Activated CD4-positive, alpha-beta T cell treated with anti-CD3 and anti-CD28 coated beads for 4 hours (primary cell): ENCODE data around the gene CDK2.
"Not testable (repeated sequence)": the region's sequence is repeated elsewhere in the genome, so short reads cannot be mapped to it uniquely, and the experiment has no call there.

Experiments
- DNase-seq, 2 donors: peaks; one replicate each; pipeline ENCODE4 v3.0.0-alpha.2; 2020

The CDK2 gene

DNA sequence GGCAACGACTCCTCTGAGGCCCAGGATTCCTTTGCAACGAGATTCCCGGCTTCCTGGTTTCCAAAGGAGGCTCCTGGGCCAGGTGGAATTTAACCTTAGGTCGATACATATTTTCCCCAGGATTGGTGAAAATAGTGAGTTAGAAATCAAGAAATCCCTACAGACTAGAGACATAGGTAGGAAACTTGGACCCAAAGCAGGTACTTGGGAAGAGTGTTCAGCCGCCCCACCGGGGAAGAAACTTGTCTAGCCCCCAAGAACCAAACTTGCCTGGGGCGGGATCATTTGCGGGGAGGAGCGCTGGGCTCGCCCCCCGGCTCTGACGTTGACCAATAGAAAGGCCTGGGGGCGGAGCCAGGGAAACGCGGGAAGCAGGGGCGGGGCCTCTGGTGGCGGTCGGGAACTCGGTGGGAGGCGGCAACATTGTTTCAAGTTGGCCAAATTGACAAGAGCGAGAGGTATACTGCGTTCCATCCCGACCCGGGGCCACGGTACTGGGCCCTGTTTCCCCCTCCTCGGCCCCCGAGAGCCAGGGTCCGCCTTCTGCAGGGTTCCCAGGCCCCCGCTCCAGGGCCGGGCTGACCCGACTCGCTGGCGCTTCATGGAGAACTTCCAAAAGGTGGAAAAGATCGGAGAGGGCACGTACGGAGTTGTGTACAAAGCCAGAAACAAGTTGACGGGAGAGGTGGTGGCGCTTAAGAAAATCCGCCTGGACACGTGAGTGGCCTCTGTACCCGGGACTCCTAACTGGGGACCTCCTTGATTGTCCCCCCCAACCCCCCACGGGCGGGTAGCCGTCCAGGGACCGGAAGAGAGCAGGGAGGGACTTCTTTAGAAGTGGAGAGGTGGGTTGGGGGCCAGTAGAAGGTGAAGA, at the start of gene CDK2:
CDK2 (plus strand) TSS at position 423 of the 874 bp plus-strand sequence; CDS start at position 602, 179 bp downstream.
- DNase-seq: peak; percentile 88 to 90

DNA sequence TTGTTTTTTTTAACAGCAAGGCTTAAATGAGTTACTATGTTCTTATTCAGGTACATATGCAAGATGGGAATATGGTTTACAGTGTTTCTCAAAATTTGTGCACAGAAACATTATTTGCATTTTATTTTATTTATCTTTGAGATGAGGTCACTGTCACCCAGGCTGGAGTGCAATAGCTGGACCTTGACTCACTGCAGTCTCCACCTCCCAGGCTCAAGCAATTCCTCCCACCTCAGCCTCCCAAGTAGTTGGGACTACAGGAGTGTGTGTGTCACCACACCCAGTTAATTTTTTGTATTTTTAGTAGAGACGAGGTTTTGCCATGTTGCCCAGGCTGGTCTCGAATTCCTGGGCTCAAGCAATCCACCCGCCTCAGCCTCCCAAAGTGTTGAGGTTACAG, 47.6 kb upstream of the CDK2 start:
- not testable (repeated sequence) for DNase-seq

DNA sequence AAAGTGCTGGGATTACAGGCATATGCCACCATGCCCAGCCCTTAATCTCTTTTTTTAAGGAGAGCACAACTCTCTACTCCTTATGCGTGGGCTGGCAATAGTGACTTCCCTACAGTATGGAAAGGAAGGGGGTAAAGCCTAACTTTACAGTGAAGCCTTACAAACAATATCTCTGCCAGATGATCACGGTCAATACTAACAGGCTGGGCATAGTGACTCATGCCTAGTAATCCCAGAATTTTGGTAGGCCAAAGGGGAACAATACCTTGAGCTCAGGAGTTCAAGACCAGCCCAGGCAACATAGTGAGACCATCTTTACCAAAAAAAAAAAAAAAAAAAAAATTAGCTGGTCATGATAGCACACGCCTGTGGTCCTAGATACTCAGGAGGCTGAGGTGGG, 44.5 kb upstream of the CDK2 start:
- no peak for DNase-seq

DNA sequence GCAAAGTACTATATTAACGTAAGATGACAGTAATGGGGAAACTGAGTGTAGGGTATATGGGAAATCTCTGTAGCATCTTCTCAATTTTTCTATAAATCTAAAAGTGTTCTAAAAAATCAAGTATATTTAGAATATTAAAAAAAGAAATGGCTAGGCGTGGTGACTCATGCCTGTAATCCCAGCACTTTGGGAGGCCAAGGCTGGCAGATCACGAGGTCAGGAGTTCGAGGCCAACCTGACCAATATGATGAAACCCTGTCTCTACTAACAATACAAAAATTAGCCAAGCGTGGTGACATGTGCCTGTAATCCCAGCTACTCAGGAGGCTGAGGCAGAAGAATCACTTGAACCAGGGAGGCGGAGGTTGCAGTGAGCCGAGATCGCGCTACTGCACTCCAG, 43.0 kb upstream of the CDK2 start:
- not testable (repeated sequence) for DNase-seq

DNA sequence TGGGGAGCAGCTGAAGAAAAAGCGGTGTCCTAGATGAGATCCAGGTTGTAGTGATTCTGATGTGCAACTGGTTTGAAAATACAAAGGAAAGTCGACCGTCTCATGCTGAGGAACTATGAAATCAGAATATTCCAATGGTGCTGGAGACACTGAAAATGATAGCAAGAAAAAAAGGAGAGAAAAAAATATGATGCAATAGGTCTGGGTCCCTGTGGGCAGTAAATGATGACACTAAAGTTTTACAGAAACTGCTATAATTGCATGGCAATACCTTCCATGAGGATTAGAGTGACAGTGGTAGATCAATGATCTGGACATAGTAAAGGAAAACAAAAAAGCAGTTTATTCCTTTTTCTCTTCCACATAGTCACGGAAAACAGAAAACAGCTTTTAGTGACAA, 41.3 kb upstream of the CDK2 start:
- DNase-seq: no peak

DNA sequence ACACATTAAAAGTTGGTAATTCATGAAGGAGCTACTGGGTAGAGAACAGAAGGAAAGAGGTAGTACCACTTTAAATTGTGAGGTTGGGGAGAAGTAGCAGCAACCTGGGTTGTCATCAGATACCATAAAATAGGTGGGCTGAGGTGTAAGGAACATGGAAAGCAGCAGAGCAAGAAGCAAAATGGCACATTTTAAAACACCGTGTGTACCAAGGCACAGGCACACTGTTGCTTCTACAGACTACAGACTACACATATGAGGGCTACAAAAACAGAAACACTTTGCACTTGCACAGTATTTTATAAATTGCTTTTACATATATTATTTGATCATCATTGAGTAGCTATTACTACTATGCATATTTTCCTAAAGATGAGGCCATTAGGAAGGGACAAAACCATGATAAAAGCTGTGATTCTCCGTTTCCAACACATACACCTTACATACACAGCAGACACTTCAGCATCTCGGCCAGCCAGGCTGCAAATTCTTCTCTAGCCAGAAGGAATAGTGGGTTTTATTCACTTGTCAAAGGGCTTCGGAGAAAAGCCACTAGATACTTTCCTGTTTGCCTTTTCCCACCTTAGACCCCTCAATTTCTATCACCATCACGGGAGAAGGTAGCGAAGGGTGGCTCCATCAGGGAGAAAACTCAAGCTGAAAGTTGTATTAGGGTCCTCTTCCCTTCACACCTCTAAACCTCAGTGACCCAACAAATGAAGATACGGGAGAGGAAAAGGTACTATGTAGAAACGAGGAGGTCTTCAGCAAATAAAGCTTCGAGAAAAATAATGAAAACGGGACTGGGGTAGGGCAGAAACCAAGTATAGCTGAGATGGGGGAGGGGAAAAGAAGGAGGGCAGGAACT, 40.5 kb upstream of the CDK2 start:
- DNase-seq: no peak

DNA sequence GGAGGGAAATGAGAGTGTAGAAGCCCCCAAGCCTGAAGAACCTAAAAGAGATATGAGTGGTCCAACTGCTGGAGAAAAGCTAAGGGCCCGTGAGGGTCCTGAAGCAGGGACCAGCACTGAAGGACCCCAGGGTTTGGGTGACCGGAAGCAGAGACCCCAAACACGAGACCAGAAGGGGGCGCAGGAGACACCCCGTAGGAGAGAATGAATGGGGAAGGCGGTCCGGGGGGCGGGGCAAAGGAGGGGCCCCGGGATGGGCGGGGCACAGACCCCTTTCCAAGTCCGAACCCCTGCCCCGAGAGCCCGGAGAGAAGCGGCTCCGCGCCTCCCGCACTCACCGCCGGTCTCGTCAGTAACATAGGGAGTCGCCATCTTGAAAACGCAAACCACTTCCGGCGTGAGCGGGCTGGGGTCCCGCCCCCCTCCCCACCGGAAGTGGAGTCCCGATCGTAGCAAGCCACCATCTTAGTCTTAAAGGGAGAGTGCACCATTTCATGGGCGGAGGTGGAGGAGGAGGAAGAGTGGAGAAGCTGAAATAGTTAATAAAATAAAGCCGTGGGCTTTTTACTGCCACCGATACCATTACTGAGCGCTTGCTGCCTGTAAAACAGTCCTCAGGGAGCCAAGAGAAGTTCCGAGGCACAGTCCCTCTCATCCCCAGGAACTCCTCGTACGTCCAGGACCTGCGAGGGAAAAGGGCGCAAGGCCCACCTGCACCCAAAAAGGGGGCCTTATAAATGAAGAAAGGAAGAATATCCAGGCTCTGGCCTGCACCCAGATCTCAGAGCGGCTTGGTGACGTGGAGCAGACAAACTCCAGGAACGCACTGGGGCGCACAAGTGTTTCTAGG, 39.7 kb upstream of the CDK2 start:
- peak; percentile 83 to 86 for DNase-seq

DNA sequence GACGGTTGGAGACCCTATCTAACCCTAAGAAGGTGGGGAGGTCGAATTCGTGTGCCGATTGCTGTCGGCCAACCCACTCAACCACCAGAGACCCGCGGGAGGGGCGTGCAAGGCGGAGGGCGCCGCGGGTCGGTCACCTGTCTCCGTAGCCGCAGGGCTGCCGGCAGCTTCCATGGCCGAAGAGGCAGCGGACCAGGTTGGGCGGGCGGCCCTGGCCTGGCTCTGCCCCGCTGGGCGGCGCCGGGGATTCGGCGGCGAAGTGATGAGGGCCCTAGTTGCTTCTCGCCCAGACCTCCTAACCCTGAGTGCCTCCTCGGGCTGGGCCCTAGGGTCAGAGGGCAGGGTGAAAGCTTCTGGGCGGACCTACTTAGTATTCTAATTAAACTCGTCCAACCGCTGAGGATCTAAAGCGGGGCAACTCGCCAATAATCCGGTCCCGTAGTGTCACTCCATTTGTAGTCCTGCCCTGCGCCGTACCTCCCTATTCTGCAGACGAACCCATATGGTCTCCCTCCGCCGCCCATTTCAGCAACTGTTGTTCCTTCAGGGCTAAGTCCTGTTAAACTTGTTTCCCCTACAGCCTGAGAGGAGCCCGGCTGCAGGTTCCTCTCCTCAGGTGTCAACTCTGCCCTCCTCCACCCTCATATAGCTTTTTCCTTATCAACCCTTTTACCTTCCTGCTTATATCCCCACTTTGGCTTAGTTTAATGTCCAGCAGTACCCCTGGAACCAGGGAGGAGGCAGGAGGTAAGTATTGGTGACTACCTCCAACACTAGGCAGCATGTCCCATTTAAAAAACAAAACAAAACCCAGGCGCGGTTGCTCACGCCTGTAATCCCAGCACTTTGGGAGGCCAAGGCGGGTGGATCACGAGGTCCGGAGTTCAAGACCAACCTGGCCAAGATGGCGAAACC, 38.8 kb upstream of the CDK2 start, which contains the start of gene PYM1:
PYM1 (minus strand) TSS at position 307 of the 915 bp plus-strand sequence; CDS start at position 174, 133 bp downstream.
- peak in 1 of 2 donors; percentile 46 for DNase-seq

DNA sequence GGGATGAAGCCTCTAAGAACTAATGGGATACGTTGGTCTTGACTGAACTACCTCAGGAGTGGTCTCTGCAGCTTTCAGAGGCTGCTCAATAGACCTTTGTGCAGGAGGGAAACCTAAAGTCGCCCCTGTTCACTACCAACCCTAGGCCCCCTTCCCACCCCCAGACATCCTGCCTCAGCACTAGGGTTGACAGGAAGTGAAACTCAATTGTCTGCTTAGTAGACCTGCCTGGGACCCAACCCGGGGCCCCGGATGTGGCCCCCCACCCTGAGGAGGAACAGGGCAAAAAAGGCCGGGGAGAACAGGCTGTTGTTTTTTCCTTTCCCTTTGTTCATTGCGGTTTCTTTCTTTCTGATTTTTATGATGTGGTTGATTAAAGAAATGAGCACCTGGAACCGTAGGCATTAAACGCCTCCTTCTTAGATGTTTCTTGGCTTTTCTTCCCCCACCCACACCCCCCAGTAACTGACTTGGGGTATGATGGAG, 37.3 kb upstream of the CDK2 start:
- DNase-seq: peak; percentile 81 to 85

DNA sequence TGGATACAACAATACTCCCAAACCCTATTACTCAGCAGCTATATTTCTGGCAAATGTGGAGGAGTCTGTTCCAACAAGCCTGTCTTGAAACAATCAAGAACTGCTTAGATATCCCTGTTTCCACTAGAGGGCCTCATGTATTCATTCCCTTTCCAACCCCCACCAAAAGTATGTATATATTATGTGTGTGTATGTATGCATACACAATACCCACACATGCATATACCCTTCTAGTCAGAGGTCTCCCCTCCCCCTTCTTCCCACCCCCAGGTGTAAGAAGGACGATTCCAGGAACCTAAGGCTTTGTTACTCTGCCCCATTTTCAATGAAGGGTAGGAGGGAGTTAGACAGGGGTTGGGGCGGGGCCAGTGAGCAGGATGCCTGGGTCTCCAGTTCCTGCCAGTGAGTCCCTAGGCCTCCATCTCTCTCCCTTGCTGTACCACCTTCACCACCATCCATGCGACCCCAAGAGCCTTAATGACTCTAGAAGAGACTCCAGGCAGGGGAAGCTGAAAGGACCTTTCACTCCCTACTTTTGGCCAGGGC, 35.8 kb upstream of the CDK2 start, which contains the start of gene DGKA:
DGKA (plus strand) TSS at position 392 of the 546 bp plus-strand sequence. CDS start 5,342 bp downstream, outside the sequence.
- DNase-seq: peak; percentile 75

DNA sequence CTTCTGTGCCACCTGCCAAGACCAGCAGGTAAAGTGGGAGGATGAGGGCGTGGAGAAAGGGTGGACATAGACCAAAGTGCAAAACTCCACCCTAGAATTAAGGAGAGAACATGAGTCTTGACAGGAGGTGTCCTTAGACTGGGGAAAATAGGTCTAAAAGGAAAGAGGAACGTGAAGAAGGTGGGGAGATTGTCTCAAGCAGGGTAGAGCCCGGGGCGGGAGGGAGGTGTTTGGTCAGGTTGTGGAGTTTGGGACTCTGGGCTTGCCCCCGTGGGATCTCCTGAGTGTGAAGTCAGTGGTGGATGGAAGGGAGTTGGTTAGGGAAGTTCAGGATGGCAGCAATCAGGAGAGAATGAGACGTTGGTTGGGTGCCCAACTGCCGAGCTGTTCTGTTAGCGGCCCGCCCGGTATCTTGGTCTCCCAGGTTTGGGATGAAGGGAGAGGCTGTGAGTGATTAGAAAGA, 35.3 kb upstream of the CDK2 start:
- DNase-seq: no peak

DNA sequence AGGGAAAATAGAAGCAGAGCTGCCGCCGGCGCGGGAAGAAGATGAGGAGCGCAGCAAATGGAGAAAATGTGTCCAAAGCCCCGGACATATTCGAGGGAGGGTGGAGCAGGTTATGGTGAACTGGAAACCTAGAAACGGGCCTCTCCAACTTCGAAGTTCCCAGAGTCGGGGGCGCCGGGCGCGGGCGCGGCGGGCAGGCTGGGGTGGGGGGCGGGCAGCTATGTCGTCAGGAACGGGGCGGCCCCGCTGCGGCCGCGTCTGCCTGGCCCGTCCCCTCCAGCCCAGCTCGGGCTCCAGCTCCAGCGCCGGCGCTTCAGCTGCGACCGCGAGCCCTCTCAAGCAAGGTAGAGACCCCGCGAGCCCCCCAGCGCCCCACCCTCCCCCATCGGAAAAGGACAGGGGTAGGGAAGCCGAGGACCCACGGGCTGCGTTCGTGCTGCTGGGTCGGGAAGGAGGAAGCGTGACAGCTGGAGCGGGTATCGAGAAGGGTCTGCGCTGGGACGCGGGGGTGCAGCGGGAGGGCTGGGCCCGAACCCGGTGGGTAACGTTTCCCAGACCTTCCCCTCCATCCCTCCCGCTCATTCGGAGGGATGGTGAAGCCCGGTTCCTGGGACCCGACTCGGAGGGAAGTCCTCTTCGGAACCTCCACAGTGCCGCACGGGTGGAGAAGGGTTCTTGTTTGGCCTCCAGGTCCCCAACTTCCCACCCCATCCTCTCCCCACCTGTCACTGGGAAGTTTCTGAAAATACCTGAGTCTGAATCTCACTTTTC, 34.7 kb upstream of the CDK2 start:
- no peak for DNase-seq

DNA sequence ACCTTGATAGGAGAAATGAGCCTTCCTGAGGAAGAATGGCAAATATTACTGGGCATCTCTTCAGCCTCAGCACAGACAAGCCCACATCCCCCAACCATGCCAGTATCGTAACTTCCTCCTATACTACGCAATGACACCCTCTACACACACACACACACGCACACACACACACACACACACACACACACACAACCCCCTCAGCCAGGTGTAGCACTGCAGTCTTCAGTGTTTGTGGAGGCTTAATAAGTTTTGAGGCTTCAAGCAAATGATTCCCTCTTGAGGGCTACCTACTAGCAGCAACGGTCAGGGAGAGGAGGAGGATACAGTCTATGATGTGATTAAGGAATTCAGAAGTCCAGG, 34.1 kb upstream of the CDK2 start:
- peak; percentile 44 to 54 for DNase-seq

DNA sequence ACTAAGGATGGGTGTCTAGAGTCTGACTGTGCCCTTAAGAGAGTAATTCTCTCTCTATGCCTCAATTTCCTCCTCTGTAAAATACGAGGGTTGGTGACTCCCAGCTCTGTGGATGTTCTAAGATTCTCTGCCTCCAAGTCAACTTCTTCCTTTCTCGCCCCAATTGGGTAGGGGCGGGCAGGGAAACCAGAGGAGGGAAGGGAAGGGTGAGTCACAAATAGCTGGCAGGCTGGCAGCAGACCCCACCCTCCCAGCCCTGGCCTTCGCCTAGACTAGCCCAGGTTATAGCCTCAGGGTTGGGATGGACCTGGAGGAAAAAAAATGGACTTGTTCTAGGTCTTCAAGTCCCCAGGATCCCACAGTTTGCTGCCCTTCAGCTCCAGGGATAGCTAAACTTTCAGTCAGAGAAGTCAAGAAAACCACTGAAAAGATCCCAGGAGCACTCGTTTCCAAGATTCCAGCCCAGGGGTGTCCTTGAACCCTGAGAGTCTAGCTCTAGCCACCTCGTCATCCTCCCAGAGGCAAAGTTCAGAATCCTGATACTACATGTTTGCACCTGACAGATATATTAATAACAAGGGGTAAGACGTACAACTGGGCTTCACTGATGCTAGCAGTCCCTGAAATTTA, 33.3 kb upstream of the CDK2 start:
- no peak for DNase-seq

DNA sequence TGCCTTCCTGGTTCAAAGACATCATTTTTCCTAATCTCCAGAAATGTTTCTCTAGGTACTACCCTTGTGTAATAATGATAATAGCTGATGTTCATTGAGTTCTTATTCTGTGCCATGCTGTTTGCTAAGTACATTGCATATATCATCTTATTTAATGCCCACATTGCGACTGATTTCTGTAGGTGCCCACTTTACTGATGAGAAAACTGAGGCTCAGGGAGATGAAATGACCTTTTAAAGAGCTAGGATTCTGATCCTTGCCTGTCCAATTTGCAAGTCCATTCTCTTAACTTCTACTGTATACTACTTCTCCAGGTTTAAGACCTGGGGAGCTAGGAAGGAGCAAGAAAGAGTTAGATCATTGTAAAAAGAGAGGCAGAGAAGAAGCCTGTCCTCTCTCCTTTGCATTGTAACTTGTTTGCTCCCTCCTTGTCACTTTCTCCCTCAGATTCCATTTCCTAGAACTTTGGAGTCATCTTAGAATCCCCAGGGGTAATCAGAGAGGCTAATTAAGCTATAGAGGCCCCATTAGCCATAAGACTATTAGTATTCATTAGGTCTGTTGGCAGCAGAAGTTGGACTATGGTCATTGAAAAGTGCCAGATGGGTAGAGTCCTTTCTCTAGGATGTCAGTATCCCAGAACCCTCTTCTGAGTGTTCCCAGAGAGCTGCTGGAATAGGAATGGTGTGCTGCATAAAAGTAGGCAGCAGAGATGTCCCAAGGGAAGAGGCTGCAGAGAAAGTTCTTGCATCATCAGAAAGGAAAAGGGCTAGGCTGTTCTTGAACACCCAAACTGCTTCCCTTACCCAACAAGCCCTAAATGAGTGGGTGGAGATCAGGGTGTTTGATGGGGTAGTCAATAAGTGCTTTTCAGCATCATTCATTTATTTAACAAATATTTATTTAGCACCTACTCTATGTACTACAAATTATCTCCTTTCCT, 32.6 kb upstream of the CDK2 start:
- no peak for DNase-seq

DNA sequence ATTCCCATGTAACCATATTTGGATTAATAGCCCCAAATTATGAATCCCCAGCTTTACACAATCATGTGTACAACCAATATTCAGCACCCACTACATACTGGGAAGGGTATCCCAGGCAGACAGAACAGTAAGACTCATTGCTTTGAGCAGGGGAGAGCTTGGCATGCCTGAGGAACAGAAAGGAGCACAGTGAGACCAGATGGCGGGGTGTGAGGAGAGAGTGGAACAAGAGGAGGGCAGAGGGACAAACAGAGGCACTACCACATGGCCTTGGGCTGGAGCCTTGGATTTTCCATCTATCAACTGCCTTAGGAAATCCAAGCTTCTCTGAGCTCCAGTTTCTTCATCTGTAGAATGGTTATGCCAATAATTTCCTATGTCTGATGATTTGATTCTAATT, 31.9 kb upstream of the CDK2 start:
- no peak for DNase-seq

DNA sequence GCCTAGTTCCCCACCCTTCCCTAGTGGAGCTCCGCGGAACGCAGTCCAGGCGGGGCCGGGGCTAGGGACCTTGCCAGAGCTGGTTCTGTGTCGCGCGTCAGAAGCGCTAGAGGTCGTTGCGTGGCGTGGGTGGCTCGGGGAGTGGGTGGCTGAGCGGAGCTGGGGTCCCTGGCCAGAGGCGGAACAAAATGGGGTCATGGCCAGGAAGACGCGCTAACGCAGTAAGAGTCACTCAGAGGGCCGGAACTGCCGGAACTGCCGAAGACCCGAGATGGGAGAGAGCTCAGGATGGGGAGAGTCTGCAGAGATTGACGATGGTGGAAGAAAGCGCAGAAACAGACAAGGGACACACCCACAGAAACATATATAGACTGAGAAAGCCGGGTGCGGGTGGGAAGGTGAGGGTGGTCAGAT, 30.9 kb upstream of the CDK2 start:
- DNase-seq: peak; percentile 48 to 49

DNA sequence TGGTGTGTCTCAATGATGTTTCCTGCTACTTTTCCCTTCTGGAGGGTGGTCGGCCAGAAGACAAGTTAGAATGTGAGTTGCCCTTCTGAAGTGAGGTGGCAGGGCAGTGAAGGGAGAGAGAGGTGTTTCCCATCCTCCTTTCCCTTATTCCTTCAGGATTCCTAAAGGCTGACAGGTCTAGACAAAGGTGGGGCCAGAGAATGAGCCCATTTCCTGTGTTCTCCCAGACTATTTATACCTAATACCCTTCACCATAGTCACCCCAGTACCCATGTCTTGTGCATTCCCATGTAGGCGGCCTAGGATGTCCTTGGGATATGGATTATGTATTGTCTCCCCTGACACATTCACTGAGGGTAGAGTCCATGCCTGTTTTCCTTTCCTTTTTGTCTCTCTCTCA, 28.6 kb upstream of the CDK2 start:
- DNase-seq: no peak
